K562 (cell line): Measurements from ENCODE around the gene FAM149B1. TPM values are rescaled to one million over a fixed set of nuclear protein-coding genes. Genes with fewer than 3 reads are reported as not detected.
A peak's percentile ranks its signal among the peaks of the same experiment; 100 is the strongest.

Experiments used
- BRD4 ChIP-seq: fragments of 200-600 bp; sonication (generic); IDR thresholded peaks from 2 replicates; pipeline ENCODE4 v1.6.1; 2017; ENCODE audit warnings: inconsistent platforms
- CC2D1A ChIP-seq: fragments of 450-650 bp; IDR thresholded peaks from 2 replicates; pipeline ENCODE4 v1.6.1; 2017; ENCODE audit warnings: mild to moderate bottlenecking
- HDGF ChIP-seq: fragments of 450-650 bp; IDR thresholded peaks from 2 replicates; pipeline ENCODE4 v1.6.1; 2016
- HSF4 ChIP-seq: fragments of 250-450 bp; sonication (Bioruptor Pico); IDR thresholded peaks from 2 replicates; pipeline ENCODE4 v2.1.2; 2022; ENCODE audit warnings: mild to moderate bottlenecking, moderate library complexity, borderline replicate concordance
- MECOM ChIP-seq: fragments of 250-450 bp; sonication (Bioruptor Pico); IDR thresholded peaks from 2 replicates; pipeline ENCODE4 v1.8.0; 2022; ENCODE audit warnings: inconsistent platforms
- POLR2B ChIP-seq: fragments of 450-650 bp; IDR thresholded peaks from 2 replicates; pipeline ENCODE4 v1.6.1; 2018; ENCODE audit warnings: low read depth; ENCODE audit not compliant: partially characterized antibody
- RAD21 ChIP-seq, 2 experiments: fragments of 250-450 bp in 1 of 2; fragments of 450-650 bp in 1 of 2; sonication (Bioruptor Pico) in 1 of 2; formaldehyde crosslinking in 1 of 2; IDR thresholded peaks in 1 of 2; conservative IDR thresholded peaks in 1 of 2; 2 replicates each; pipeline versions ENCODE4 v1.4.0 to v1.8.0; 2020 to 2022; ENCODE audit warnings: mild to moderate bottlenecking in 2 of 2, moderate library complexity in 1 of 2
- SOX6 ChIP-seq: fragments of 450-650 bp; IDR thresholded peaks from 2 replicates; pipeline ENCODE4 v1.6.1; 2014; ENCODE audit warnings: mild to moderate bottlenecking
- STAG1 ChIP-seq: sonication (generic); formaldehyde crosslinking; IDR thresholded peaks from 2 replicates; pipeline ENCODE4 v1.5.0; 2020; ENCODE audit warnings: missing genetic modification reagents, borderline replicate concordance
- ZBTB1 ChIP-seq: sonication (generic); formaldehyde crosslinking; IDR thresholded peaks from 2 replicates; pipeline ENCODE4 v1.8.1; 2023; ENCODE audit warnings: missing genetic modification reagents, low read depth, mild to moderate bottlenecking, borderline replicate concordance
- ZNF507 ChIP-seq: conservative IDR thresholded peaks from 2 replicates; pipeline ENCODE4 v1.6.1; 2017; ENCODE audit warnings: missing genetic modification characterization, missing compliant biosample characterization
- ZNF785 ChIP-seq: fragments of 250-450 bp; sonication (Bioruptor Pico); IDR thresholded peaks from 2 replicates; pipeline ENCODE4 v1.4.0; 2020; ENCODE audit warnings: mild to moderate bottlenecking
- polyA plus RNA-seq, 8 experiments: library from polyadenylated mRNA; depleted of rRNA in 4 of 8; stranded (reverse) in 5 of 8; unstranded in 3 of 8; fragments of >200 nt; fragmentation: Nextera tagmentation in 2 of 8; fragmentation: Illumina TruSeq in 1 of 8; extraction: Ambion mirVana in 2 of 8; extraction: Trizol in 1 of 8; gene quantifications; 2 replicates each; pipeline versions ENCODE4 v1.2.1 to v1.2.3, GENCODE V29; 2011 to 2014; ENCODE audit warnings: inconsistent platforms in 1 of 8, missing spikeins in 1 of 8
- total RNA-seq, 7 experiments: library from RNA; depleted of rRNA in 6 of 7; stranded (reverse); fragments of >200 nt in 6 of 7; fragmentation: Illumina TruSeq in 2 of 7; extraction: Trizol in 2 of 7; gene quantifications; 2 replicates each; pipeline versions ENCODE4 v1.2.1 to v1.2.3, GENCODE V29; 2011 to 2021; ENCODE audit warnings: low replicate concordance in 1 of 7
- TF ChIP-seq, protein P1 (sequence below): sonication (generic); IDR thresholded peaks from 2 replicates; pipeline ENCODE4 v1.6.1; 2016
- TF ChIP-seq, protein P2 (sequence below): fragments of 450-650 bp; IDR thresholded peaks from 2 replicates; pipeline ENCODE4 v1.6.1; 2016; ENCODE audit warnings: low read depth
- TF ChIP-seq, protein P3 (sequence below): fragments of 150-350 bp; conservative IDR thresholded peaks from 2 replicates; pipeline ENCODE4 v1.6.1; 2014; ENCODE audit warnings: low read length

FAM149B1 gene
- total and polyA plus RNA-seq, 9 of the 15 experiments (the other 6 are each of a cell fraction or from before 2014, with no cell fraction given) = 4.2 to 18.5 (median 9.3) TPM

DNA sequence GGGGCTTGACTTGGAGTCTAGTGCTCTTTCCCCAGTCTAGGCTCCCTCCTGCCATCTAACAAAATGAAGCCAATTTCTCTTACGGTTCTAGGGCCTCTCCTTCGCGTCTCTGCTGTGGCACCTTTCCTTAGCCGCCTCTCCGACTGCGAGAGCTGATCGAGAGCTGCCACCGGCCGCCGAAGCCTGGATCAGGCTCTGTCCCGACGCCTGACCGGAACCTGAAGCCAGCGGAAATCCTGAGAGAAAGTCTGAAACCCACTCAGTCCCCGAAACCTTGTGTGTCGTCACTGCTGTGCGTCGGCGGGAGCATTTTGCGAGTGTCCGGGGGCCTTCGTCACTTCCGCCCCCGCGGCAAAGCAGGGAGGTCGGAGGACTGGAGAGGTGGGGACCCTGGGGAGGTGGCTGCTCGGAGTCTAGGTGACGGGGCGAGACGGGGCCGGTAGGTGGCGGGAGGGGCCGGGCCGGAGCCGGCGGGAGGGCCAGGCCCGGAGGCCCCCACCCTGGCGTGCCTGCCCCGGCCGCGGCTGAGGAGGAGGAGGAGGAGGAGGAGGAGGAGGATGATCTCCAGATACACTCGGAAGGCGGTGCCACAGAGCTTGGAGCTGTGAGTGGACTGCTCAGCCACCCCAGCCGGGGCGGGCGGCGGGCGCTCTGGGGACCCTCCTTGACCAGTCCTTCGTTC is at the start of gene FAM149B1, which contains the start of gene ECD (continued):
- TF ChIP-seq, protein P1, sequence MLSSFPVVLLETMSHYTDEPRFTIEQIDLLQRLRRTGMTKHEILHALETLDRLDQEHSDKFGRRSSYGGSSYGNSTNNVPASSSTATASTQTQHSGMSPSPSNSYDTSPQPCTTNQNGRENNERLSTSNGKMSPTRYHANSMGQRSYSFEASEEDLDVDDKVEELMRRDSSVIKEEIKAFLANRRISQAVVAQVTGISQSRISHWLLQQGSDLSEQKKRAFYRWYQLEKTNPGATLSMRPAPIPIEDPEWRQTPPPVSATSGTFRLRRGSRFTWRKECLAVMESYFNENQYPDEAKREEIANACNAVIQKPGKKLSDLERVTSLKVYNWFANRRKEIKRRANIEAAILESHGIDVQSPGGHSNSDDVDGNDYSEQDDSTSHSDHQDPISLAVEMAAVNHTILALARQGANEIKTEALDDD = no peak
- no peak for TF ChIP-seq ZNF785
- no peak for TF ChIP-seq HDGF
- TF ChIP-seq, protein P2, sequence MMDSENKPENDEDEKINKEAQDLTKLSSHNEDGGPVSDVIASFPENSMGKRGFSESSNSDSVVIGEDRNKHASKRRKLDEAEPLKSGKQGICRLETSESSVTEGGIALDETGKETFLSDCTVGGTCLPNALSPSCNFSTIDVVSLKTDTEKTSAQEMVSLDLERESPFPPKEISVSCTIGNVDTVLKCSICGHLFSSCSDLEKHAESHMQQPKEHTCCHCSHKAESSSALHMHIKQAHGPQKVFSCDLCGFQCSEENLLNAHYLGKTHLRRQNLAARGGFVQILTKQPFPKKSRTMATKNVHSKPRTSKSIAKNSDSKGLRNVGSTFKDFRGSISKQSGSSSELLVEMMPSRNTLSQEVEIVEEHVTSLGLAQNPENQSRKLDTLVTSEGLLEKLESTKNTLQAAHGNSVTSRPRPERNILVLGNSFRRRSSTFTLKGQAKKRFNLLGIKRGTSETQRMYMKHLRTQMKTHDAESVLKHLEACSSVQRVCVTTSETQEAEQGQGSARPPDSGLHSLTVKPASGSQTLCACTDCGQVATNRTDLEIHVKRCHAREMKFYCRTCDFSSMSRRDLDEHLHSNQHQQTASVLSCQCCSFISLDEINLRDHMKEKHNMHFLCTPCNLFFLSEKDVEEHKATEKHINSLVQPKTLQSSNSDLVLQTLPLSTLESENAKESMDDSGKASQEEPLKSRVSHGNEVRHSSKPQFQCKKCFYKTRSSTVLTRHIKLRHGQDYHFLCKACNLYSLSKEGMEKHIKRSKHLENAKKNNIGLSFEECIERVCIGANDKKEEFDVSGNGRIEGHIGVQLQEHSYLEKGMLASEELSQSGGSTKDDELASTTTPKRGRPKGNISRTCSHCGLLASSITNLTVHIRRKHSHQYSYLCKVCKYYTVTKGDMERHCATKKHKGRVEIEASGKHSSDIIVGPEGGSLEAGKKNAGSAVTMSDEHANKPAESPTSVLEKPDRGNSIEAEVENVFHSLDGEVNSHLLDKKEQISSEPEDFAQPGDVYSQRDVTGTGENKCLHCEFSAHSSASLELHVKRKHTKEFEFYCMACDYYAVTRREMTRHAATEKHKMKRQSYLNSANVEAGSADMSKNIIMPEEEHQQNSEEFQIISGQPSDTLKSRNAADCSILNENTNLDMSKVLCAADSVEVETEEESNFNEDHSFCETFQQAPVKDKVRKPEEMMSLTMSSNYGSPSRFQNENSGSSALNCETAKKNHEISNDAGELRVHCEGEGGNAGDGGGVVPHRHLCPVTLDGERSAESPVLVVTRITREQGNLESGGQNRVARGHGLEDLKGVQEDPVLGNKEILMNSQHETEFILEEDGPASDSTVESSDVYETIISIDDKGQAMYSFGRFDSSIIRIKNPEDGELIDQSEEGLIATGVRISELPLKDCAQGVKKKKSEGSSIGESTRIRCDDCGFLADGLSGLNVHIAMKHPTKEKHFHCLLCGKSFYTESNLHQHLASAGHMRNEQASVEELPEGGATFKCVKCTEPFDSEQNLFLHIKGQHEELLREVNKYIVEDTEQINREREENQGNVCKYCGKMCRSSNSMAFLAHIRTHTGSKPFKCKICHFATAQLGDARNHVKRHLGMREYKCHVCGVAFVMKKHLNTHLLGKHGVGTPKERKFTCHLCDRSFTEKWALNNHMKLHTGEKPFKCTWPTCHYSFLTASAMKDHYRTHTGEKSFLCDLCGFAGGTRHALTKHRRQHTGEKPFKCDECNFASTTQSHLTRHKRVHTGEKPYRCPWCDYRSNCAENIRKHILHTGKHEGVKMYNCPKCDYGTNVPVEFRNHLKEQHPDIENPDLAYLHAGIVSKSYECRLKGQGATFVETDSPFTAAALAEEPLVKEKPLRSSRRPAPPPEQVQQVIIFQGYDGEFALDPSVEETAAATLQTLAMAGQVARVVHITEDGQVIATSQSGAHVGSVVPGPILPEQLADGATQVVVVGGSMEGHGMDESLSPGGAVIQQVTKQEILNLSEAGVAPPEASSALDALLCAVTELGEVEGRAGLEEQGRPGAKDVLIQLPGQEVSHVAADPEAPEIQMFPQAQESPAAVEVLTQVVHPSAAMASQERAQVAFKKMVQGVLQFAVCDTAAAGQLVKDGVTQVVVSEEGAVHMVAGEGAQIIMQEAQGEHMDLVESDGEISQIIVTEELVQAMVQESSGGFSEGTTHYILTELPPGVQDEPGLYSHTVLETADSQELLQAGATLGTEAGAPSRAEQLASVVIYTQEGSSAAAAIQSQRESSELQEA = no peak
- TF ChIP-seq POLR2B = peak; percentile 95
- TF ChIP-seq MECOM = no peak
- TF ChIP-seq ZNF507 (tag) = no peak
- TF ChIP-seq CC2D1A = peak; percentile 73
- TF ChIP-seq SOX6 = peak; percentile 63
- TF ChIP-seq ZBTB1 (CRISPR knock-in tag) = no peak
- no peak for TF ChIP-seq STAG1
- TF ChIP-seq RAD21 (CRISPR knock-in tag; conservative IDR thresholded peaks at IDR 0.05 in 1 of 2, IDR thresholded peaks at IDR 0.05 in 1 of 2) = peak in 1 of 2 experiments; percentile 51; a peak in 2 of 4 replicates
- no peak; the same call in 1 of the 2 replicates for TF ChIP-seq BRD4
- TF ChIP-seq, protein P3, sequence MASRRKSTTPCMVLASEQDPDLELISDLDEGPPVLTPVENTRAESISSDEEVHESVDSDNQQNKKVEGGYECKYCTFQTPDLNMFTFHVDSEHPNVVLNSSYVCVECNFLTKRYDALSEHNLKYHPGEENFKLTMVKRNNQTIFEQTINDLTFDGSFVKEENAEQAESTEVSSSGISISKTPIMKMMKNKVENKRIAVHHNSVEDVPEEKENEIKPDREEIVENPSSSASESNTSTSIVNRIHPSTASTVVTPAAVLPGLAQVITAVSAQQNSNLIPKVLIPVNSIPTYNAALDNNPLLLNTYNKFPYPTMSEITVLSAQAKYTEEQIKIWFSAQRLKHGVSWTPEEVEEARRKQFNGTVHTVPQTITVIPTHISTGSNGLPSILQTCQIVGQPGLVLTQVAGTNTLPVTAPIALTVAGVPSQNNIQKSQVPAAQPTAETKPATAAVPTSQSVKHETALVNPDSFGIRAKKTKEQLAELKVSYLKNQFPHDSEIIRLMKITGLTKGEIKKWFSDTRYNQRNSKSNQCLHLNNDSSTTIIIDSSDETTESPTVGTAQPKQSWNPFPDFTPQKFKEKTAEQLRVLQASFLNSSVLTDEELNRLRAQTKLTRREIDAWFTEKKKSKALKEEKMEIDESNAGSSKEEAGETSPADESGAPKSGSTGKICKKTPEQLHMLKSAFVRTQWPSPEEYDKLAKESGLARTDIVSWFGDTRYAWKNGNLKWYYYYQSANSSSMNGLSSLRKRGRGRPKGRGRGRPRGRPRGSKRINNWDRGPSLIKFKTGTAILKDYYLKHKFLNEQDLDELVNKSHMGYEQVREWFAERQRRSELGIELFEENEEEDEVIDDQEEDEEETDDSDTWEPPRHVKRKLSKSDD = peak; percentile 81; the same call in 1 of the 2 replicates
- no peak for TF ChIP-seq HSF4
